IMR-90 (cell line): Measurements from ENCODE around the gene BCL7A. TPM values are rescaled to one million over a fixed set of nuclear protein-coding genes. Genes with fewer than 3 reads are reported as not detected.

Experiments
- ATAC-seq: fragments of 200-7000 bp; cut with Tn5 transposase; 2 replicates; pipeline ENCODE4 v1.9.1; 2020; ENCODE audit warnings: low read depth, mild to moderate bottlenecking, moderate library complexity
- BruUV-seq: library from RNA; stranded (reverse); fragments of 400-500 nt; replicated peaks from 2 replicates; lab custom pipeline; 2021; lab: Mats Ljungman, UMichigan
- CTCF ChIA-PET: fragments of 300-600 bp; formaldehyde crosslinking; extraction: SDS; loops from one replicate; lab custom pipeline; 2021; ENCODE audit warnings: antibody characterized with exemption; lab: Yijun Ruan, JAX
- POLR2A ChIA-PET: fragments of 300-600 bp; sonication (Branson Sonifier 250); formaldehyde crosslinking; loops from one replicate; lab custom pipeline; 2022; ENCODE audit warnings: antibody characterized with exemption; ENCODE audit not compliant: unreplicated experiment; lab: Charles Lee
- DNase-seq: peaks from one replicate; pipeline ENCODE4 v3.0.0; 2013
- H2AFZ ChIP-seq: replicated peaks from 2 replicates; pipeline ENCODE3; 2013; ENCODE audit warnings: low read length, mild to moderate bottlenecking; ENCODE audit not compliant: poor library complexity
- H2AK5ac ChIP-seq: 2 replicates; pipeline ENCODE4 v1.6.1; 2013; ENCODE audit warnings: low read depth, low read length, inconsistent platforms
- H2AK9ac ChIP-seq: replicated peaks from 2 replicates; pipeline ENCODE3; 2013; ENCODE audit warnings: mild to moderate bottlenecking, low read depth, low read length, moderate library complexity; ENCODE audit not compliant: poor library complexity
- H2BK120ac ChIP-seq: 2 replicates; pipeline ENCODE4 v1.6.1; 2013; ENCODE audit warnings: low read depth, low read length, inconsistent platforms
- H2BK15ac ChIP-seq: 3 replicates; pipeline ENCODE4 v1.6.1; 2013; ENCODE audit warnings: low read depth, low read length, inconsistent platforms
- H2BK20ac ChIP-seq: 2 replicates; pipeline ENCODE4 v1.6.1; 2013; ENCODE audit warnings: low read depth, mild to moderate bottlenecking, inconsistent platforms, low read length, moderate library complexity
- H2BK5ac ChIP-seq: 2 replicates; pipeline ENCODE4 v1.6.1; 2013; ENCODE audit warnings: mild to moderate bottlenecking, low read depth, low read length, inconsistent platforms; ENCODE audit not compliant: poor library complexity, severe bottlenecking
- H3K14ac ChIP-seq: replicated peaks from 2 replicates; pipeline ENCODE4 v1.6.1; 2013; ENCODE audit warnings: low read depth, low read length, inconsistent platforms
- H3K18ac ChIP-seq: 2 replicates; pipeline ENCODE4 v1.6.1; 2013; ENCODE audit warnings: low read depth, low read length, control low read depth
- H3K23ac ChIP-seq: 2 replicates; pipeline ENCODE4 v1.6.1; 2013; ENCODE audit warnings: low read depth, low read length, inconsistent platforms
- H3K27ac ChIP-seq: 2 replicates; pipeline ENCODE4 v1.5.1; 2013; ENCODE audit warnings: mild to moderate bottlenecking, control low read depth, low read length; ENCODE audit not compliant: insufficient read depth
- H3K27me3 ChIP-seq: 2 replicates; pipeline ENCODE4 v1.6.1; 2013; ENCODE audit warnings: low read length; ENCODE audit not compliant: control insufficient read depth, insufficient read depth
- H3K36me3 ChIP-seq: 2 replicates; pipeline ENCODE4 v1.6.1; 2013; ENCODE audit warnings: low read length, mixed read lengths; ENCODE audit not compliant: control insufficient read depth, insufficient read depth
- H3K4ac ChIP-seq: 2 replicates; pipeline ENCODE4 v1.6.1; 2013; ENCODE audit warnings: low read depth, low read length, inconsistent platforms
- H3K4me1 ChIP-seq: 2 replicates; pipeline ENCODE4 v1.6.1; 2013; ENCODE audit warnings: low read length, mixed read lengths; ENCODE audit not compliant: control insufficient read depth, insufficient read depth
- H3K4me2 ChIP-seq: 2 replicates; pipeline ENCODE4 v1.6.1; 2013; ENCODE audit warnings: low read depth, mild to moderate bottlenecking, control low read depth, low read length, moderate library complexity
- H3K4me3 ChIP-seq: 2 replicates; pipeline ENCODE4 v1.5.1; 2013; ENCODE audit warnings: low read depth, mild to moderate bottlenecking, control low read depth, low read length, moderate library complexity; ENCODE audit not compliant: insufficient read depth
- H3K56ac ChIP-seq: 2 replicates; pipeline ENCODE4 v1.6.1; 2013; ENCODE audit warnings: low read length, inconsistent platforms; ENCODE audit not compliant: insufficient read depth; ENCODE audit errors: extremely low read depth
- H3K79me1 ChIP-seq, 2 experiments: 2 replicates each; pipeline ENCODE4 v1.6.1; 2013; ENCODE audit warnings: low read length in 2 of 2, inconsistent platforms in 1 of 2, low read depth in 1 of 2
- H3K9ac ChIP-seq: 2 replicates; pipeline ENCODE4 v1.6.1; 2013; ENCODE audit warnings: low read depth, low read length, control low read depth
- H3K9me1 ChIP-seq: 2 replicates; pipeline ENCODE4 v1.6.1; 2013; ENCODE audit warnings: low read length, inconsistent platforms; ENCODE audit not compliant: insufficient read depth
- H3K9me3 ChIP-seq: 2 replicates; pipeline ENCODE4 v1.6.1; 2013; ENCODE audit warnings: low read length; ENCODE audit not compliant: control insufficient read depth, insufficient read depth
- H4K20me1 ChIP-seq: 2 replicates; pipeline ENCODE4 v1.6.1; 2013; ENCODE audit warnings: low read length, inconsistent platforms; ENCODE audit not compliant: insufficient read depth
- H4K5ac ChIP-seq: 2 replicates; pipeline ENCODE4 v1.6.1; 2013; ENCODE audit warnings: mild to moderate bottlenecking, low read depth, low read length, control low read depth
- H4K8ac ChIP-seq, 2 experiments: 2 replicates each; pipeline ENCODE4 v1.6.1; 2013; ENCODE audit warnings: low read depth in 2 of 2, low read length in 2 of 2, control low read depth in 1 of 2, inconsistent platforms in 1 of 2
- H4K91ac ChIP-seq: 2 replicates; pipeline ENCODE4 v1.6.1; 2013; ENCODE audit warnings: low read depth, low read length, inconsistent platforms; ENCODE audit not compliant: insufficient read depth
- BHLHE40 ChIP-seq: fragments of 150-350 bp; IDR thresholded peaks from 2 replicates; pipeline ENCODE4 v1.6.1; 2016; ENCODE audit warnings: mild to moderate bottlenecking, low read depth, low read length
- CEBPB ChIP-seq: IDR thresholded peaks from 2 replicates; pipeline ENCODE4 v1.6.1; 2012; ENCODE audit warnings: low read depth, low read length, improper control_type of control experiment
- CHD1 ChIP-seq: IDR thresholded peaks from 2 replicates; pipeline ENCODE4 v1.6.1; 2012; ENCODE audit warnings: low read depth, low read length, improper control_type of control experiment
- CTCF ChIP-seq: conservative IDR thresholded peaks from 2 replicates; pipeline ENCODE4 v1.5.1; 2012; ENCODE audit warnings: mild to moderate bottlenecking, low read depth, low read length, improper control_type of control experiment
- ELK1 ChIP-seq: fragments of 150-350 bp; IDR thresholded peaks from 2 replicates; pipeline ENCODE4 v1.6.1; 2016; ENCODE audit warnings: low read depth, mild to moderate bottlenecking, low read length, moderate library complexity, borderline replicate concordance
- FOS ChIP-seq: fragments of 150-350 bp; IDR thresholded peaks from 2 replicates; pipeline ENCODE4 v1.6.1; 2016; ENCODE audit warnings: low read depth, low read length
- MAFK ChIP-seq: IDR thresholded peaks from 2 replicates; pipeline ENCODE4 v1.6.1; 2012; ENCODE audit warnings: low read depth, low read length, improper control_type of control experiment
- MAZ ChIP-seq: IDR thresholded peaks from 2 replicates; pipeline ENCODE4 v1.6.1; 2012; ENCODE audit warnings: low read depth, mild to moderate bottlenecking, low read length, improper control_type of control experiment, moderate library complexity, borderline replicate concordance
- MXI1 ChIP-seq: IDR thresholded peaks from 2 replicates; pipeline ENCODE4 v1.6.1; 2012; ENCODE audit warnings: low read depth, mild to moderate bottlenecking, low read length, moderate library complexity, borderline replicate concordance
- POLR2A ChIP-seq: IDR thresholded peaks from 2 replicates; pipeline ENCODE4 v1.6.1; 2012; ENCODE audit warnings: mild to moderate bottlenecking, low read depth, low read length
- RAD21 ChIP-seq: IDR thresholded peaks from 2 replicates; pipeline ENCODE4 v1.6.1; 2012; ENCODE audit warnings: low read length, improper control_type of control experiment
- RCOR1 ChIP-seq: IDR thresholded peaks from 2 replicates; pipeline ENCODE4 v1.6.1; 2012; ENCODE audit warnings: mild to moderate bottlenecking, low read length, improper control_type of control experiment; ENCODE audit not compliant: insufficient replicate concordance
- RFX5 ChIP-seq: IDR thresholded peaks from 2 replicates; pipeline ENCODE4 v1.8.0; 2012; ENCODE audit warnings: low read depth, mild to moderate bottlenecking, low read length, moderate library complexity
- SMC3 ChIP-seq: fragments of 150-350 bp; IDR thresholded peaks from 2 replicates; pipeline ENCODE4 v1.6.1; 2016; ENCODE audit warnings: low read depth, mild to moderate bottlenecking, antibody characterized with exemption, low read length, moderate library complexity
- USF2 ChIP-seq: fragments of 150-350 bp; IDR thresholded peaks from 2 replicates; pipeline ENCODE4 v1.6.1; 2017; ENCODE audit warnings: mild to moderate bottlenecking, antibody characterized with exemption, low read length, low read depth
- WGBS, 2 experiments: methylation state at CpG; one replicate each; pipeline versions ENCODE4 v1.1.5 to v1.1.7; 2013; ENCODE audit warnings: missing lambda C conversion rate in 2 of 2; ENCODE audit not compliant: insufficient read length in 1 of 2; ENCODE audit errors: extremely low coverage in 2 of 2; 5-methylcytosine and 5-hydroxymethylcytosine counted together
- dilution Hi-C: fragments of 300-500 bp; cut with HindIII; formaldehyde crosslinking; loops from one replicate; pipeline ENCODE4 v1.14.3; 2018; ENCODE audit warnings: low sequenced_read_pairs; ENCODE audit not compliant: unreplicated experiment
- in situ Hi-C: fragments of 300-500 bp; cut with MboI; formaldehyde crosslinking; loops from 3 replicates; pipeline ENCODE4 v1.14.3; 2019; ENCODE audit warnings: low sequenced_read_pairs, inconsistent platforms, mixed read lengths
- intact Hi-C: fragments of 100-400 bp; cut with micrococcal nuclease; formaldehyde crosslinking; loops from 2 replicates; pipeline ENCODE4 v1.10.0; 2022
- polyA plus RNA-seq, 3 experiments: library from polyadenylated mRNA; depleted of rRNA; stranded (reverse); fragments of >200 nt; gene quantifications; 2 replicates each; pipeline ENCODE4 v1.2.3, GENCODE V29; 2012; ENCODE audit warnings: low replicate concordance in 1 of 3
- total RNA-seq: library from RNA; depleted of rRNA; stranded (reverse); fragments of >200 nt; gene quantifications from 2 replicates; pipeline ENCODE4 v1.2.3, GENCODE V29; 2012

BCL7A gene
- total and polyA plus RNA-seq, 2 of the 4 experiments (the other 2 are of a cell fraction): 5.6 to 7.9 TPM

GRCh38 chr12:122013136-122013535, 8.5 kb upstream of the BCL7A start:
- no peak overlapping the region for H3K18ac ChIP-seq
- in situ Hi-C loops (no loop called here), dilution Hi-C loops (no loop called here), intact Hi-C loops (no loop called here)
- no peak overlapping the region for H3K23ac ChIP-seq
- H2AFZ ChIP-seq: no peak overlapping the region
- BruUV-seq: no TSS peak
- H3K79me1 ChIP-seq: no peaks in the 10 kb centered on the region
- no CpG with 5 or more reads among the region's 4 CpGs for WGBS, 2 experiments
- no peaks in the 10 kb centered on the region for H3K4me1 ChIP-seq
- H4K5ac ChIP-seq: no peak overlapping the region
- no peak overlapping the region for H3K4ac ChIP-seq
- no peaks in the 10 kb centered on the region for H3K36me3 ChIP-seq
- no peak overlapping the region for H2BK15ac ChIP-seq
- no peak overlapping the region for H2AK9ac ChIP-seq
- TF ChIP-seq ELK1: no peak
- TF ChIP-seq SMC3: no peak
- TF ChIP-seq FOS: no peak
- no peak for TF ChIP-seq CHD1
- no peak for TF ChIP-seq CTCF
- TF ChIP-seq MXI1: no peak
- no peak for TF ChIP-seq MAZ
- no peak for TF ChIP-seq CEBPB
- TF ChIP-seq POLR2A: no peak
- TF ChIP-seq RAD21: no peak
- TF ChIP-seq MAFK: no peak
- TF ChIP-seq RCOR1: no peak
- TF ChIP-seq BHLHE40: no peak
- no peak for TF ChIP-seq RFX5
- TF ChIP-seq USF2: no peak
- H3K27ac ChIP-seq: no peak overlapping the region
- H2BK5ac ChIP-seq: no peak overlapping the region
- DNase-seq (no peak), ATAC-seq (no peak)
- no peaks in the 10 kb centered on the region for H3K27me3 ChIP-seq
- H3K14ac ChIP-seq: no peak overlapping the region
- no peak overlapping the region for H2BK20ac ChIP-seq
- H2BK120ac ChIP-seq: no peak overlapping the region
- POLR2A ChIA-PET: no interaction called here
- H3K9me1 ChIP-seq: peaks cover 2% of the 10 kb centered on the region; the same call in 1 of the 2 replicates
- no peak overlapping the region for H3K4me3 ChIP-seq
- CTCF ChIA-PET: interaction anchor here (0.6 kb wide), 1 partner anchor 63 kb away, joined by 3 read pairs; no protein-coding TSS in a partner anchor
- H3K4me2 ChIP-seq: no peak overlapping the region
- H4K91ac ChIP-seq: no peak overlapping the region
- no peak overlapping the region for H4K8ac ChIP-seq
- no peaks in the 10 kb centered on the region for H3K9me3 ChIP-seq
- no peak overlapping the region for H2AK5ac ChIP-seq
- no peak overlapping the region for H3K9ac ChIP-seq
- no peak overlapping the region for H3K56ac ChIP-seq
- H4K20me1 ChIP-seq: no peaks in the 10 kb centered on the region
